WTC11 (cell line): ENCODE data around the gene LRP3. TPM values are rescaled to one million over a fixed set of nuclear protein-coding genes. Genes with fewer than 3 reads are reported as not detected.

ENCODE experiments used
- ATAC-seq: fragments of 200-7000 bp; cut with Tn5 transposase; 2 replicates; pipeline ENCODE4 v1.10.0; 2021; ENCODE audit warnings: mild to moderate bottlenecking, moderate library complexity
- CTCF ChIA-PET: fragments of 300-600 bp; sonication (Branson Sonifier 250); formaldehyde crosslinking; loops from one replicate; lab custom pipeline; 2021; ENCODE audit warnings: antibody characterized with exemption; lab: Charles Lee
- POLR2A ChIA-PET: fragments of 350-600 bp; sonication (Branson Sonifier 250); formaldehyde crosslinking; loops from one replicate; lab custom pipeline; 2021; ENCODE audit warnings: antibody characterized with exemption; lab: Charles Lee
- DNase-seq: peaks from one replicate; pipeline ENCODE4 v3.0.0; 2021; ENCODE audit warnings: low spot score
- H3K27ac Mint-ChIP-seq: 2 replicates; pipeline ENCODE4 v1.8.0; 2021; ENCODE audit warnings: mixed read lengths
- H3K27me3 Mint-ChIP-seq: 2 replicates; pipeline ENCODE4 v1.8.0; 2021; ENCODE audit warnings: low read depth, mild to moderate bottlenecking, moderate library complexity, mixed read lengths
- H3K36me3 Mint-ChIP-seq: 2 replicates; pipeline ENCODE4 v1.8.0; 2021; ENCODE audit warnings: mixed read lengths
- H3K4me1 Mint-ChIP-seq: 2 replicates; pipeline ENCODE4 v1.8.0; 2022; ENCODE audit warnings: mixed read lengths
- H3K4me3 Mint-ChIP-seq: 2 replicates; pipeline ENCODE4 v1.8.0; 2021; ENCODE audit warnings: mild to moderate bottlenecking, moderate library complexity, mixed read lengths
- H3K9me3 Mint-ChIP-seq: 2 replicates; pipeline ENCODE4 v1.8.0; 2021; ENCODE audit warnings: mixed read lengths
- CBFB ChIP-seq: sonication (generic); formaldehyde crosslinking; IDR thresholded peaks from 2 replicates; pipeline ENCODE4 v1.8.1; 2022; ENCODE audit warnings: mild to moderate bottlenecking, low read depth, missing genetic modification reagents
- CTCF ChIP-seq: fragments of 200-600 bp; IDR thresholded peaks from 2 replicates; pipeline ENCODE4 v1.8.0; 2022; ENCODE audit warnings: antibody characterized with exemption
- E2F1 ChIP-seq: sonication (generic); formaldehyde crosslinking; IDR thresholded peaks from 2 replicates; pipeline ENCODE4 v1.8.0; 2022; ENCODE audit warnings: mild to moderate bottlenecking, missing genetic modification reagents
- EMX1 ChIP-seq: fragments of 250-450 bp; sonication (Bioruptor Pico); IDR thresholded peaks from 2 replicates; pipeline ENCODE4 v1.8.0; 2021; ENCODE audit warnings: mild to moderate bottlenecking
- ESRRA ChIP-seq: sonication (generic); formaldehyde crosslinking; IDR thresholded peaks from 2 replicates; pipeline ENCODE4 v1.8.1; 2022; ENCODE audit warnings: mild to moderate bottlenecking, missing genetic modification reagents, borderline replicate concordance
- FOXP1 ChIP-seq: sonication (generic); formaldehyde crosslinking; IDR thresholded peaks from 2 replicates; pipeline ENCODE4 v1.8.0; 2022; ENCODE audit warnings: missing genetic modification reagents, mild to moderate bottlenecking, moderate library complexity, borderline replicate concordance
- GABPB1 ChIP-seq: sonication (generic); formaldehyde crosslinking; IDR thresholded peaks from 2 replicates; pipeline ENCODE4 v1.8.1; 2023; ENCODE audit warnings: mild to moderate bottlenecking, missing genetic modification reagents
- GRHL2 ChIP-seq: fragments of 250-450 bp; sonication (Bioruptor Pico); IDR thresholded peaks from 2 replicates; pipeline ENCODE4 v1.8.0; 2022; ENCODE audit warnings: mild to moderate bottlenecking, moderate library complexity; ENCODE audit not compliant: insufficient replicate concordance, severe bottlenecking
- JAZF1 ChIP-seq: fragments of 250-450 bp; sonication (Bioruptor Pico); IDR thresholded peaks from 2 replicates; pipeline ENCODE4 v1.9.0; 2021; ENCODE audit warnings: moderate library complexity, mild to moderate bottlenecking, inconsistent platforms
- KAT7 ChIP-seq: sonication (generic); formaldehyde crosslinking; IDR thresholded peaks from 2 replicates; pipeline ENCODE4 v1.8.1; 2023; ENCODE audit warnings: missing genetic modification reagents, mild to moderate bottlenecking, borderline replicate concordance
- MYBL2 ChIP-seq: sonication (generic); formaldehyde crosslinking; IDR thresholded peaks from 2 replicates; pipeline ENCODE4 v1.8.1; 2023; ENCODE audit warnings: mild to moderate bottlenecking, moderate library complexity, missing genetic modification reagents
- NR3C1 ChIP-seq: sonication (generic); formaldehyde crosslinking; conservative IDR thresholded peaks from 2 replicates; pipeline ENCODE4 v1.8.1; 2023; ENCODE audit warnings: low read depth, mild to moderate bottlenecking, missing genetic modification reagents
- PRDM15 ChIP-seq: sonication (generic); formaldehyde crosslinking; IDR thresholded peaks from 2 replicates; pipeline ENCODE4 v1.8.0; 2022; ENCODE audit warnings: missing genetic modification reagents
- RORB ChIP-seq: fragments of 250-450 bp; sonication (Bioruptor Pico); IDR thresholded peaks from 2 replicates; pipeline ENCODE4 v1.9.0; 2021; ENCODE audit warnings: mild to moderate bottlenecking
- SMAD4 ChIP-seq: sonication (generic); formaldehyde crosslinking; IDR thresholded peaks from 2 replicates; pipeline ENCODE4 v1.8.0; 2022; ENCODE audit warnings: mild to moderate bottlenecking, missing genetic modification reagents
- TEAD1 ChIP-seq: sonication (generic); formaldehyde crosslinking; IDR thresholded peaks from 2 replicates; pipeline ENCODE4 v1.8.0; 2022; ENCODE audit warnings: mild to moderate bottlenecking, missing genetic modification reagents
- USF1 ChIP-seq: sonication (generic); formaldehyde crosslinking; IDR thresholded peaks from 2 replicates; pipeline ENCODE4 v1.8.0; 2022; ENCODE audit warnings: mild to moderate bottlenecking, missing genetic modification reagents
- ZNF138 ChIP-seq: sonication (generic); formaldehyde crosslinking; conservative IDR thresholded peaks from 2 replicates; pipeline ENCODE4 v1.8.1; 2022; ENCODE audit warnings: mild to moderate bottlenecking, moderate library complexity, missing genetic modification reagents
- ZNF232 ChIP-seq: sonication (generic); formaldehyde crosslinking; IDR thresholded peaks from 2 replicates; pipeline ENCODE4 v1.8.0; 2022; ENCODE audit warnings: mild to moderate bottlenecking, missing genetic modification reagents
- ZNF396 ChIP-seq: fragments of 250-450 bp; sonication (Bioruptor Pico); IDR thresholded peaks from 2 replicates; pipeline ENCODE4 v1.8.0; 2021; ENCODE audit warnings: mild to moderate bottlenecking, moderate library complexity, borderline replicate concordance
- ZNF416 ChIP-seq: fragments of 250-450 bp; sonication (Bioruptor Pico); IDR thresholded peaks from 2 replicates; pipeline ENCODE4 v1.9.0; 2021; ENCODE audit warnings: mild to moderate bottlenecking, inconsistent platforms
- total RNA-seq: library from RNA; stranded (reverse); gene quantifications from 3 replicates; pipeline ENCODE4 v1.2.3, GENCODE V29; 2021
- TF ChIP-seq, protein P1 (sequence below): sonication (generic); formaldehyde crosslinking; IDR thresholded peaks from 2 replicates; pipeline ENCODE4 v1.8.1; 2023; ENCODE audit warnings: mild to moderate bottlenecking, missing genetic modification reagents

Gene LRP3
- total RNA-seq, 1 experiment from 2014 or later = 47.0 TPM

- H3K4me3 Mint-ChIP-seq = no peak overlapping the region
- H3K36me3 Mint-ChIP-seq = peaks cover 5% of the 10 kb centered on the region
- peaks cover 6% of the 10 kb centered on the region for H3K9me3 Mint-ChIP-seq
- CTCF ChIA-PET = interaction anchor here (0.6 to 5.0 kb wide), 6 partner anchors 56 to 396 kb away, joined by 3 to 22 read pairs (median 3); no protein-coding TSS in a partner anchor
- H3K27me3 Mint-ChIP-seq = peaks cover 2% of the 10 kb centered on the region; the same call in 1 of the 2 replicates
- H3K4me1 Mint-ChIP-seq = peaks cover 2% of the 10 kb centered on the region; the same call in 1 of the 2 replicates
- TF ChIP-seq GABPB1 (no peak), TEAD1 (CRISPR knock-in tag) (no peak), ZNF416 (CRISPR knock-in tag) (no peak), ZNF138 (CRISPR knock-in tag) (no peak), GRHL2 (no peak), KAT7 (CRISPR knock-in tag) (no peak), PRDM15 (CRISPR knock-in tag) (no peak), FOXP1 (CRISPR knock-in tag) (no peak), NR3C1 (no peak), CBFB (CRISPR knock-in tag) (no peak), ZNF396 (CRISPR knock-in tag) (no peak), JAZF1 (no peak), E2F1 (CRISPR knock-in tag) (no peak), RORB (CRISPR knock-in tag) (no peak), CTCF (no peak)
- TF ChIP-seq, protein P1, sequence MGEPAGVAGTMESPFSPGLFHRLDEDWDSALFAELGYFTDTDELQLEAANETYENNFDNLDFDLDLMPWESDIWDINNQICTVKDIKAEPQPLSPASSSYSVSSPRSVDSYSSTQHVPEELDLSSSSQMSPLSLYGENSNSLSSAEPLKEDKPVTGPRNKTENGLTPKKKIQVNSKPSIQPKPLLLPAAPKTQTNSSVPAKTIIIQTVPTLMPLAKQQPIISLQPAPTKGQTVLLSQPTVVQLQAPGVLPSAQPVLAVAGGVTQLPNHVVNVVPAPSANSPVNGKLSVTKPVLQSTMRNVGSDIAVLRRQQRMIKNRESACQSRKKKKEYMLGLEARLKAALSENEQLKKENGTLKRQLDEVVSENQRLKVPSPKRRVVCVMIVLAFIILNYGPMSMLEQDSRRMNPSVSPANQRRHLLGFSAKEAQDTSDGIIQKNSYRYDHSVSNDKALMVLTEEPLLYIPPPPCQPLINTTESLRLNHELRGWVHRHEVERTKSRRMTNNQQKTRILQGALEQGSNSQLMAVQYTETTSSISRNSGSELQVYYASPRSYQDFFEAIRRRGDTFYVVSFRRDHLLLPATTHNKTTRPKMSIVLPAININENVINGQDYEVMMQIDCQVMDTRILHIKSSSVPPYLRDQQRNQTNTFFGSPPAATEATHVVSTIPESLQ (CRISPR knock-in tag) = no peak
- ATAC-seq = no peak
- POLR2A ChIA-PET = interaction anchor here (0.7 kb wide), 1 partner anchor 157 kb away, joined by 4 read pairs; no protein-coding TSS in a partner anchor
- DNase-seq = no peak
- no peak overlapping the region for H3K27ac Mint-ChIP-seq
Observed at GRCh38 chr19:33240181-33240771, 46.1 kb downstream of the LRP3 start.

GRCh38 chr19:33241091-33241529, 47.0 kb downstream of the LRP3 start:
- Mint-ChIP-seq H3K4me3 (no peak overlapping the region), H3K27ac (no peak overlapping the region), H3K4me1 (no peaks in the 10 kb centered on the region), H3K27me3 (peaks cover 4% of the 10 kb centered on the region; the same call in 1 of the 2 replicates), H3K9me3 (peaks cover 12% of the 10 kb centered on the region), H3K36me3 (peaks cover 10% of the 10 kb centered on the region)
- ATAC-seq = no peak
- CTCF ChIA-PET = interaction anchor here (0.8 to 5.0 kb wide), 7 partner anchors 20 to 175 kb away, joined by 3 to 22 read pairs (median 5); no protein-coding TSS in a partner anchor
- POLR2A ChIA-PET = no interaction called here
- no peak for DNase-seq
- TF ChIP-seq SMAD4 (no peak), CTCF (no peak), EMX1 (no peak), ZNF232 (no peak), ESRRA (CRISPR knock-in tag) (no peak), MYBL2 (CRISPR knock-in tag) (no peak), USF1 (CRISPR knock-in tag) (no peak)
